Type B pancreatic cell (in vitro differentiated cells): ENCODE data around the gene ZNF253. TPM values are rescaled to one million over a fixed set of nuclear protein-coding genes. Genes with fewer than 3 reads are reported as not detected.
"Not testable (repeated sequence)": the region's sequence is repeated elsewhere in the genome, so short reads cannot be mapped to it uniquely, and the experiment has no call there.

Experiments used
- DNase-seq: peaks from one replicate; pipeline ENCODE4 v3.0.0; 2021; ENCODE audit warnings: mixed read lengths; ENCODE audit not compliant: unreplicated experiment; ENCODE audit errors: extremely low spot score
- H3K27ac Mint-ChIP-seq: 2 replicates; pipeline ENCODE4 v1.8.0; 2021; ENCODE audit warnings: mild to moderate bottlenecking, mixed read lengths
- H3K27me3 Mint-ChIP-seq: 2 replicates; pipeline ENCODE4 v1.8.0; 2021; ENCODE audit warnings: mixed read lengths
- H3K36me3 Mint-ChIP-seq: 2 replicates; pipeline ENCODE4 v1.8.0; 2021; ENCODE audit warnings: mixed read lengths
- H3K4me1 Mint-ChIP-seq: one replicate; pipeline ENCODE4 v1.8.0; 2021; ENCODE audit warnings: mixed read lengths; ENCODE audit not compliant: unreplicated experiment
- H3K4me3 Mint-ChIP-seq: 2 replicates; pipeline ENCODE4 v1.8.0; 2021; ENCODE audit warnings: mild to moderate bottlenecking, mixed read lengths
- H3K9me3 Mint-ChIP-seq: 2 replicates; pipeline ENCODE4 v1.8.0; 2021; ENCODE audit warnings: mixed read lengths
- CTCF ChIP-seq: fragments of 200-600 bp; sonication (generic); conservative IDR thresholded peaks from 2 replicates; pipeline ENCODE4 v1.5.0; 2021; ENCODE audit warnings: antibody characterized with exemption, mild to moderate bottlenecking
- total RNA-seq: library from RNA; stranded (reverse); gene quantifications from 2 replicates; pipeline ENCODE4 v1.2.1, GENCODE V29; 2021; ENCODE audit warnings: low replicate concordance

ZNF253 gene
- total RNA-seq, 1 donor from 2014 or later, result 36.6 TPM

- Mint-ChIP-seq H3K4me3 (no peak overlapping the region), H3K36me3 (peaks cover 76% of the 10 kb centered on the region), H3K9me3 (peaks cover 13% of the 10 kb centered on the region), H3K4me1 (no peaks in the 10 kb centered on the region), H3K27me3 (no peaks in the 10 kb centered on the region), H3K27ac (no peak overlapping the region)
- DNase-seq, result no peak
- TF ChIP-seq CTCF, result no peak
Observed at GRCh38 chr19:19909654-19910053, 44.0 kb downstream of the ZNF253 start.

DNA sequence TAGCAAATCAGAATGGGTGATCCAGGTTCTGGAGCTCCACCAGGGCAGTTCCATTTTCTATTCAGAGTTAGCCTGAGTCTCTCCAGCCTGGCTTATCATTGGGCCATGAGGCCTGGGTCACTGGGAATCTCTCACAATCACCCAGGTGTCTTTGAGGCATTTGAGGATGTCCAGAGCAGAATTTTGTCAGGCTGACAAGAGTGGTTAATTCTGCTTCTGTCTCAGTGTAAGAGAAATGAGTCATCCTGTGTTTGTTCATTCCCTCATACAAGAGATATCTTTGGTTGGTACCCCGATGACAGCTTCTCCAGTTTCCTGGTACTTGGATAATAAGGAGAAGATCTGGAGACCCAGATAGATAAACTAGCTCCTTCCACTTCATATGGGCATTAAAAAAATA, 45.5 kb downstream of the ZNF253 start:
- H3K27me3 Mint-ChIP-seq, result no peaks in the 10 kb centered on the region
- H3K36me3 Mint-ChIP-seq, result peaks cover 73% of the 10 kb centered on the region
- TF ChIP-seq CTCF, result no peak
- H3K4me1 Mint-ChIP-seq, result no peaks in the 10 kb centered on the region
- no peak overlapping the region for H3K27ac Mint-ChIP-seq
- DNase-seq, result no peak
- no peak overlapping the region for H3K4me3 Mint-ChIP-seq
- H3K9me3 Mint-ChIP-seq, result peaks cover 9% of the 10 kb centered on the region

DNA sequence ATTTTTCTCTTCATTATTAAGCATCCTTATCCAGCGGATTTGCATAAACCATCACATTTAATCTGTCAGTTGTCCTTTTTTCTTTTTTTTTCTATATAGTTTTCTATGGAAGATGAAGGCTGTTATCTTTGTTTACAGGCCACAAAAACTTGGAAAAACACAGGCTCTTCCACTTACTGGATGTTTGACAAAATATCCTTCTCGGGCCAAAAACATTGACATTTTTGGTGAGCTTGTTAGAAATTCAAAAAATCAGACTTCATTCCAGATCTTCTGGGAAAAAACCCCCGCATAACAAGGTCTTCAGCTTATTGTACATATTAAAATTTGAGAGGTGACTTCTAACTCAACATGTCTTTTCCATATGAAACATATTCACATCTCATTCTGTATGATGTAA, 48.9 kb downstream of the ZNF253 start:
- no peak for DNase-seq
- Mint-ChIP-seq H3K9me3 (peaks cover 6% of the 10 kb centered on the region), H3K4me3 (no peak overlapping the region), H3K36me3 (peaks cover 74% of the 10 kb centered on the region), H3K4me1 (no peaks in the 10 kb centered on the region), H3K27me3 (no peaks in the 10 kb centered on the region), H3K27ac (no peak overlapping the region)
- no peak for TF ChIP-seq CTCF

- not testable (repeated sequence) for H3K4me3 Mint-ChIP-seq, H3K27me3 Mint-ChIP-seq, DNase-seq, H3K4me1 Mint-ChIP-seq, H3K27ac Mint-ChIP-seq
- Mint-ChIP-seq H3K36me3 (peaks cover 65% of the 10 kb centered on the region), H3K9me3 (peaks cover 25% of the 10 kb centered on the region)
- peak; percentile 50 for TF ChIP-seq CTCF
Observed at GRCh38 chr19:19930417-19930816, 64.7 kb downstream of the ZNF253 start.

GRCh38 chr19:19933432-19934314, 68.0 kb downstream of the ZNF253 start:
- not testable (repeated sequence) for H3K27me3 Mint-ChIP-seq, H3K4me3 Mint-ChIP-seq, DNase-seq, H3K27ac Mint-ChIP-seq, H3K4me1 Mint-ChIP-seq
- peaks cover 43% of the 10 kb centered on the region for H3K36me3 Mint-ChIP-seq
- peaks cover 25% of the 10 kb centered on the region for H3K9me3 Mint-ChIP-seq

GRCh38 chr19:19937403-19937802, 71.7 kb downstream of the ZNF253 start:
- TF ChIP-seq CTCF, result no peak
- no peaks in the 10 kb centered on the region for H3K4me1 Mint-ChIP-seq
- peaks cover 20% of the 10 kb centered on the region for H3K9me3 Mint-ChIP-seq
- no peak overlapping the region for H3K27ac Mint-ChIP-seq
- DNase-seq, result no peak
- no peaks in the 10 kb centered on the region for H3K27me3 Mint-ChIP-seq
- H3K4me3 Mint-ChIP-seq, result no peak overlapping the region
- peaks cover 27% of the 10 kb centered on the region for H3K36me3 Mint-ChIP-seq
